HL-60 (cell line): Measurements from ENCODE around the gene EPM2A.
"Not testable (repeated sequence)": the region's sequence is repeated elsewhere in the genome, so short reads cannot be mapped to it uniquely, and the experiment has no call there.

Source experiments
- POLR2AphosphoS5 ChIP-seq: IDR thresholded peaks from 2 replicates; pipeline ENCODE4 v1.6.1; 2012; ENCODE audit warnings: low read depth
- TF ChIP-seq, protein P1 (sequence below): IDR thresholded peaks from one replicate; pipeline ENCODE4 v1.5.1; 2011; ENCODE audit warnings: low read length, control low read depth, inconsistent platforms; ENCODE audit not compliant: insufficient read depth
- TF ChIP-seq, protein P2 (sequence below): IDR thresholded peaks from 2 replicates; pipeline ENCODE4 v1.6.1; 2012; ENCODE audit warnings: low read depth; ENCODE audit not compliant: insufficient replicate concordance

DNA sequence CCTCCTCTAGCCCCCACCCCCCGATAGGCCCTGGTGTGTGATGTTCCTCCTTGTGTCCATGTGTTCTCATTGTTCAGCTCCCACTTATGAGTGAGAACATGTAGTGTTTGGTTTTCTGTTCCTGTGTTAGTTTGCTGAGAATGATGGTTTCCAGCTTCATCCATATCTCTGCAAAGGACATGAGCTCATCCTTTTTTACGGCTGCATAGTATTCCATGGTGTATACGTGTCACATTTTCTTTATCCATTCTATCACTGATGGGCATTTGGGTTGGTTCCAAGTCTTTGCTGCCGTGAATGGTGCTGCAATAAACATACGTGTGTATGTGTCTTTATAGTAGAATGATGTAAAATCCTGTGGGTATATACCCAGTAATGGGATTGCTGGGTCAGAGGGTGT is 4.4 kb upstream of the EPM2A start:
- TF ChIP-seq, protein P1, sequence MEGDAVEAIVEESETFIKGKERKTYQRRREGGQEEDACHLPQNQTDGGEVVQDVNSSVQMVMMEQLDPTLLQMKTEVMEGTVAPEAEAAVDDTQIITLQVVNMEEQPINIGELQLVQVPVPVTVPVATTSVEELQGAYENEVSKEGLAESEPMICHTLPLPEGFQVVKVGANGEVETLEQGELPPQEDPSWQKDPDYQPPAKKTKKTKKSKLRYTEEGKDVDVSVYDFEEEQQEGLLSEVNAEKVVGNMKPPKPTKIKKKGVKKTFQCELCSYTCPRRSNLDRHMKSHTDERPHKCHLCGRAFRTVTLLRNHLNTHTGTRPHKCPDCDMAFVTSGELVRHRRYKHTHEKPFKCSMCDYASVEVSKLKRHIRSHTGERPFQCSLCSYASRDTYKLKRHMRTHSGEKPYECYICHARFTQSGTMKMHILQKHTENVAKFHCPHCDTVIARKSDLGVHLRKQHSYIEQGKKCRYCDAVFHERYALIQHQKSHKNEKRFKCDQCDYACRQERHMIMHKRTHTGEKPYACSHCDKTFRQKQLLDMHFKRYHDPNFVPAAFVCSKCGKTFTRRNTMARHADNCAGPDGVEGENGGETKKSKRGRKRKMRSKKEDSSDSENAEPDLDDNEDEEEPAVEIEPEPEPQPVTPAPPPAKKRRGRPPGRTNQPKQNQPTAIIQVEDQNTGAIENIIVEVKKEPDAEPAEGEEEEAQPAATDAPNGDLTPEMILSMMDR, result not testable (repeated sequence)
- TF ChIP-seq, protein P2, sequence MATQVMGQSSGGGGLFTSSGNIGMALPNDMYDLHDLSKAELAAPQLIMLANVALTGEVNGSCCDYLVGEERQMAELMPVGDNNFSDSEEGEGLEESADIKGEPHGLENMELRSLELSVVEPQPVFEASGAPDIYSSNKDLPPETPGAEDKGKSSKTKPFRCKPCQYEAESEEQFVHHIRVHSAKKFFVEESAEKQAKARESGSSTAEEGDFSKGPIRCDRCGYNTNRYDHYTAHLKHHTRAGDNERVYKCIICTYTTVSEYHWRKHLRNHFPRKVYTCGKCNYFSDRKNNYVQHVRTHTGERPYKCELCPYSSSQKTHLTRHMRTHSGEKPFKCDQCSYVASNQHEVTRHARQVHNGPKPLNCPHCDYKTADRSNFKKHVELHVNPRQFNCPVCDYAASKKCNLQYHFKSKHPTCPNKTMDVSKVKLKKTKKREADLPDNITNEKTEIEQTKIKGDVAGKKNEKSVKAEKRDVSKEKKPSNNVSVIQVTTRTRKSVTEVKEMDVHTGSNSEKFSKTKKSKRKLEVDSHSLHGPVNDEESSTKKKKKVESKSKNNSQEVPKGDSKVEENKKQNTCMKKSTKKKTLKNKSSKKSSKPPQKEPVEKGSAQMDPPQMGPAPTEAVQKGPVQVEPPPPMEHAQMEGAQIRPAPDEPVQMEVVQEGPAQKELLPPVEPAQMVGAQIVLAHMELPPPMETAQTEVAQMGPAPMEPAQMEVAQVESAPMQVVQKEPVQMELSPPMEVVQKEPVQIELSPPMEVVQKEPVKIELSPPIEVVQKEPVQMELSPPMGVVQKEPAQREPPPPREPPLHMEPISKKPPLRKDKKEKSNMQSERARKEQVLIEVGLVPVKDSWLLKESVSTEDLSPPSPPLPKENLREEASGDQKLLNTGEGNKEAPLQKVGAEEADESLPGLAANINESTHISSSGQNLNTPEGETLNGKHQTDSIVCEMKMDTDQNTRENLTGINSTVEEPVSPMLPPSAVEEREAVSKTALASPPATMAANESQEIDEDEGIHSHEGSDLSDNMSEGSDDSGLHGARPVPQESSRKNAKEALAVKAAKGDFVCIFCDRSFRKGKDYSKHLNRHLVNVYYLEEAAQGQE, result not testable (repeated sequence)
- TF ChIP-seq POLR2AphosphoS5, result not testable (repeated sequence)
